ENCODE results near the gene TPM4.

Gene TPM4

DNA sequence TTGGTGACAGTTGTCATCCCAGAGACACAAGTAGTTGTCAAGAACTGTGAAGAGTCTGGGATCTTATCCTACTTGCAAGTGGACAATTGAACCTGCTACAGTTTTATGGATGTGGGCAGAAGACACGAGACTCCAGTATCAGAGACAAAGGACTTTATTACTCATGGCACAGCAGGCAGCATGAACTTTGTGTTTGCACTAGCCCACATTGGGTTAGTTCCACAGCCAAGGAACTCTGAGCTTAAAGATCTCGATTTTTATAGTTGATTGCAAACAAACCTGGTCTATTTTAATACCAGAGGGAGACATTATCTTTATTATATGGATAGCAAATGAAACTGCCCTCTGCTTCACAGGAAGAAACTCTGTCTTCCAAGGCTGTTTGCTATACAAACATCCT, 16.0 kb upstream of the TPM4 start:
- in situ Hi-C loops (cut with HindIII; ENCODE audit: low sequenced_read_pairs) = no loop called here
- no peak overlapping the region for H3K4me3 ChIP-seq (ENCODE audit: low read depth, low read length)
- DNase-seq (ENCODE audit: low read depth) = no peak
- TF ChIP-seq, protein P1, sequence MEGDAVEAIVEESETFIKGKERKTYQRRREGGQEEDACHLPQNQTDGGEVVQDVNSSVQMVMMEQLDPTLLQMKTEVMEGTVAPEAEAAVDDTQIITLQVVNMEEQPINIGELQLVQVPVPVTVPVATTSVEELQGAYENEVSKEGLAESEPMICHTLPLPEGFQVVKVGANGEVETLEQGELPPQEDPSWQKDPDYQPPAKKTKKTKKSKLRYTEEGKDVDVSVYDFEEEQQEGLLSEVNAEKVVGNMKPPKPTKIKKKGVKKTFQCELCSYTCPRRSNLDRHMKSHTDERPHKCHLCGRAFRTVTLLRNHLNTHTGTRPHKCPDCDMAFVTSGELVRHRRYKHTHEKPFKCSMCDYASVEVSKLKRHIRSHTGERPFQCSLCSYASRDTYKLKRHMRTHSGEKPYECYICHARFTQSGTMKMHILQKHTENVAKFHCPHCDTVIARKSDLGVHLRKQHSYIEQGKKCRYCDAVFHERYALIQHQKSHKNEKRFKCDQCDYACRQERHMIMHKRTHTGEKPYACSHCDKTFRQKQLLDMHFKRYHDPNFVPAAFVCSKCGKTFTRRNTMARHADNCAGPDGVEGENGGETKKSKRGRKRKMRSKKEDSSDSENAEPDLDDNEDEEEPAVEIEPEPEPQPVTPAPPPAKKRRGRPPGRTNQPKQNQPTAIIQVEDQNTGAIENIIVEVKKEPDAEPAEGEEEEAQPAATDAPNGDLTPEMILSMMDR (IDR thresholded peaks at IDR 0.05; ENCODE audit: low read depth, low read length, missing control alignments) = no peak

DNA sequence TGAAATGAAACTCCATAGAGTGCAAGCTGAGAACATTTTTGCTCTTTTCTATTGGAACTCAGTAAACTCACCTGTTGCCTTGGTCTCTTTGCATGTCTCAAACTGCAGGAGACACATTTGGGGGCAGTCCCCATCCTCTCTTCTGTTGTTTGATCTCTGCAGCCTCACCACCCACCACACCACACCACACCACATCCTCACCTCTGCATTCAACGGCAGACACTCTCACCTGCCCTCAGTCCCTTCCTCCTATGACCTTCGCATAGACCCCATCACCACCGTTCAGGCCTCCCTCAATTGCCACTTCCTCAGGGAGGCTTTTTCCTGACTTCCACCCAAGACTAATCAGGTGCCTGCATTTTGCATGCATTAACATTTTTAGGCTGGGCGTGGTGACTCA, 14.4 kb upstream of the TPM4 start:
- TF ChIP-seq, protein P1 (IDR thresholded peaks at IDR 0.05; ENCODE audit: low read depth, low read length, missing control alignments) = no peak
- in situ Hi-C loops (cut with HindIII; ENCODE audit: low sequenced_read_pairs) = no loop called here
- no peak for DNase-seq (ENCODE audit: low read depth)
- H3K4me3 ChIP-seq (ENCODE audit: low read depth, low read length) = no peak overlapping the region

DNA sequence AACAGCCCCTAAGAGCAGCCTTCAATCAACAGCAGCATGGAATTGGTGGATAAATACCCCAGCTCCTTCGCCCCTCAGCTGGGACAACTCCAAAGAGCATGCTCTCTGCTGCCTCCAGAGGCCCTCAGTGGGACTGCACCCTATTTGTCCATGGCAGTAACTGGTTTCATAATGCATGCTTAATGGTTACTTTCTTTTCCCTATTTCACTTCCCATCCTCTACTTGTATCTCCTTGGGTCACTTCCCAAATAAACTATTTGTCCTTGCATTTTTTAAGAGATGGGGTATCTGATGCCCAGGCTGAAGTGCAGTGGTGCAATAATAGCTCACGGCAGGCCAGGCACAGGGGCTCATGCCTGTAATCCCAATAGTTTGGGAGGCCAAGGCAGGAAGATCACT, 13.5 kb upstream of the TPM4 start:
- no peak for DNase-seq (ENCODE audit: low read depth)
- H3K4me3 ChIP-seq (ENCODE audit: low read depth, low read length) = no peak overlapping the region
- in situ Hi-C loops (cut with HindIII; ENCODE audit: low sequenced_read_pairs) = no loop called here
- TF ChIP-seq, protein P1 (IDR thresholded peaks at IDR 0.05; ENCODE audit: low read depth, low read length, missing control alignments) = peak; percentile 94

DNA sequence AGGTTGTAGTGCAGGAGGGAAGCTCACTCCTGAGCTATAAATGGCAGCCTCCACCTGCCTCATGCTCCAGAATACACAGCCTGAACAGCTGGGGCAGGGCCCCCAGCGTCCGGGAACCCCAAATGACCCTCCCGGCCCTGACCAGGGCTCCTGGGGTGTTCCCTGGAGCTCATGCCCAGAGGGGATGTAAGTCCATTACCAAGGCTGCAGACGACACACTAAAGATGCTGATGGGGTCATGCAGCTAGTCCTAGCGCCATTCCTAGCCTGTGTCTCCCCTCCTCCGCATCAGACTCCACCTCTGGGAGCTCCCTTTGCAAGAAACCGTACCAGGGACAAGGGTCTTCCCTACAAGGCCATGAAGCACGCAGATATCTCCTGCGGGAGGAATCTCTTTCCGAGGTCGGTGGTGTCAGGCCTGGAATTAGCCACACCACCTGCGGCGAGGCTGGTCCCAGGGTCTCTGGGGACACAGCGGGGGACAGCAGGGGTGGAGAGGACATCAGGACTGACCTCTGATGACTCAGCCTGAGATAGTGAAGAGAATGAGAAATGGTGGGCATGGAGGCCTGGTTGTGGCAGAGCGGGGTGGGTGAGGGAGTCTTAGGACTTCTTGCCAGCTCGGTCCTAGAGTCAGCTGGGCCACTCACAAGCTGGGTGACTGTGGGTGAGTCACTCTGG, 11.9 kb upstream of the TPM4 start:
- H3K4me3 ChIP-seq (ENCODE audit: low read depth, low read length) = no peak overlapping the region
- TF ChIP-seq, protein P1 (IDR thresholded peaks at IDR 0.05; ENCODE audit: low read depth, low read length, missing control alignments) = no peak
- in situ Hi-C loops (cut with HindIII; ENCODE audit: low sequenced_read_pairs) = no loop called here
- DNase-seq (ENCODE audit: low read depth) = no peak

DNA sequence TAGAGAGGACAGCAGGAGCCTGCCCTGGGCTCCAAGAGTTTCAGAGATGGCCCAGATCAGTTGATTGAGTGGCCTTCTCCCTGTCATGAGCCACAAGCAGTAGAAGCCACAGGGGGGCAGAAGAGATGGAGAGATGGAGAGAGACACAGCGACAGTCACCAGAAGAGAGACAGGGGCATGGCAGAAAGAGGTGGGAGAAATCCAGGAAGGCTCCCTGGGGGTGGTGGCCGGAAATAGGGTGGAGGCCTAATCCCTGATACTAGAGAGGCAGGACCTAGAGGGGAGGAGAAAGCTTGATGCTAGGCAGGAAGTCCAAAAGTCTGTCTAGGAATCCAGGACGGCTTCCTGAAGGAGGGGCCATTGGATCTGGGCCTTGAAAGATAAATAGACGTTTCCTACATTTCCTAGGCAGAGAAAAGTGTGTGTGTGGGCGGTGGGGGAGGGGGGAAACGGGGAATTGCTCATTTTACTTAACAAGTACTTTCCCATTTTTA, 9.6 kb upstream of the TPM4 start:
- H3K4me3 ChIP-seq (ENCODE audit: low read depth, low read length) = no peak overlapping the region
- DNase-seq (ENCODE audit: low read depth) = no peak
- TF ChIP-seq, protein P1 (IDR thresholded peaks at IDR 0.05; ENCODE audit: low read depth, low read length, missing control alignments) = peak; percentile 1
- in situ Hi-C loops (cut with HindIII; ENCODE audit: low sequenced_read_pairs) = no loop called here

DNA sequence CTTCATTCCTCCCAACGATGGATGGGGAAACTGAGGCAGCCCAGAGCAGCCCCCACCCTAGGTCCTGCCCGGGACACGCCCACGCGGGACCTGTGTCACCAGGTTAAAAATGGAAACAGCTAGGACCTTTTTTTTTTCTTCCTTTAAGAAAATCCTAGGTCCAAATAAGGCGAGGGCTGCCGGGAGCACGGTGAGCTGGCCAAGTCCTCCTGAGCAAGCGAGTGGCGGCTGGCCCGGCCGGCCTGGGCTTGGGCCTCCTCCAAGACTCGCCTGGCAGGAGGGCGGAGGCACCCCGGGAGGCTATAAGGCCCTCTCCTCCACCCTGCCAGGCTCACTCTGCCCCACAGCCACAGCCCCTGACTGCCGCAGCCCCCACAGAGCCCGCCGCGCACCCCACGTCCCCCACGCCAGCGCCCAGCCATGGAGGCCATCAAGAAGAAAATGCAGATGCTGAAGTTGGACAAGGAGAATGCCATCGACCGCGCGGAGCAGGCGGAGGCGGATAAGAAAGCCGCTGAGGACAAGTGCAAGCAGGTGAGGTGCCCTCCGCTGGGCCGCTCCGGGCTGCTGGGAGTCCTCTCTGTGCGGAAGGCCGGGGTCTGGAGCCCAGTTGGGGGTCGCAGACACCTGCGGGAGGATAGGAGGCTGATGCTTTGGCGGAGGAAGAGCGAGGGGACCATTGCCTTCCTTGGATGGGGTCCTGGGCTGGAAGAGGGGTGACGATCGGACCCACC, 8.9 kb upstream of the TPM4 start:
- in situ Hi-C loops (cut with HindIII; ENCODE audit: low sequenced_read_pairs) = no loop called here

More for the DNA sequence above, 8.9 kb upstream of the TPM4 start:
- peak; percentile 62 for DNase-seq (ENCODE audit: low read depth)
- TF ChIP-seq, protein P1 (IDR thresholded peaks at IDR 0.05; ENCODE audit: low read depth, low read length, missing control alignments) = no peak
- H3K4me3 ChIP-seq (ENCODE audit: low read depth, low read length) = peak overlapping the region; percentile 46
